Measurements from ENCODE around the gene MARCKSL1. TPM values are rescaled to one million over a fixed set of nuclear protein-coding genes. Genes with fewer than 3 reads are reported as not detected.

MARCKSL1 gene
- total and polyA plus RNA-seq, 2 of the 13 experiments (the other 11 are each of a cell fraction or from before 2014, with no cell fraction given): 81.9 to 155 TPM

GRCh38 chr1:32309960-32310359 lies 26.1 kb downstream of the MARCKSL1 start (continued):
- TF ChIP-seq STAT6 (CRISPR knock-in tag; IDR thresholded peaks at IDR 0.05; ENCODE audit: borderline replicate concordance): no peak
- TF ChIP-seq HMGXB3 (CRISPR knock-in tag; IDR thresholded peaks at IDR 0.05; ENCODE audit: borderline replicate concordance): 0 out of 2 replicates have a peak, but pooled peaks have one; percentile 4
- no peak for TF ChIP-seq ZMYM3 (CRISPR knock-in tag; IDR thresholded peaks at IDR 0.05)
- no peak for TF ChIP-seq LCORL (IDR thresholded peaks at IDR 0.05)
- peak; percentile 24; the same call in 1 of the 2 replicates for TF ChIP-seq LCORL (CRISPR knock-in tag; IDR thresholded peaks at IDR 0.05)
- no peak for TF ChIP-seq SNAPC4 (CRISPR knock-in tag; IDR thresholded peaks at IDR 0.05)
- peak; percentile 42; the same call in 1 of the 2 replicates for TF ChIP-seq SAP130 (CRISPR knock-in tag; IDR thresholded peaks at IDR 0.05; ENCODE audit: low read depth)
- peak; percentile 25; the same call in 1 of the 2 replicates for TF ChIP-seq FOXA1 (IDR thresholded peaks at IDR 0.05)
- peak; percentile 68 for TF ChIP-seq FOXA1 (CRISPR knock-in tag; IDR thresholded peaks at IDR 0.05)
- no peak for TF ChIP-seq TCF12 (IDR thresholded peaks at IDR 0.05)
- no peak for TF ChIP-seq TCF12 (CRISPR knock-in tag; IDR thresholded peaks at IDR 0.05)
- TF ChIP-seq NR2C2 (CRISPR knock-in tag; IDR thresholded peaks at IDR 0.05; ENCODE audit: borderline replicate concordance): no peak
- TF ChIP-seq ZBTB44 (CRISPR knock-in tag; IDR thresholded peaks at IDR 0.05): no peak
- 0 out of 2 replicates have a peak, but pooled peaks have one; percentile 38 for TF ChIP-seq GATAD2A (CRISPR knock-in tag; IDR thresholded peaks at IDR 0.05)
- TF ChIP-seq FOXP1 (IDR thresholded peaks at IDR 0.05): no peak
- TF ChIP-seq FOXP1 (CRISPR knock-in tag; IDR thresholded peaks at IDR 0.05): peak; percentile 69
- TF ChIP-seq ZBTB3 (CRISPR knock-in tag; IDR thresholded peaks at IDR 0.05; ENCODE audit: borderline replicate concordance, low read depth): no peak
- TF ChIP-seq ZKSCAN5 (CRISPR knock-in tag; IDR thresholded peaks at IDR 0.05): no peak
- TF ChIP-seq ZNF121 (CRISPR knock-in tag; IDR thresholded peaks at IDR 0.05): peak; percentile 97

All from HepG2 (cell line).